ENCODE results near the gene ZRANB3.

ZRANB3 gene

DNA sequence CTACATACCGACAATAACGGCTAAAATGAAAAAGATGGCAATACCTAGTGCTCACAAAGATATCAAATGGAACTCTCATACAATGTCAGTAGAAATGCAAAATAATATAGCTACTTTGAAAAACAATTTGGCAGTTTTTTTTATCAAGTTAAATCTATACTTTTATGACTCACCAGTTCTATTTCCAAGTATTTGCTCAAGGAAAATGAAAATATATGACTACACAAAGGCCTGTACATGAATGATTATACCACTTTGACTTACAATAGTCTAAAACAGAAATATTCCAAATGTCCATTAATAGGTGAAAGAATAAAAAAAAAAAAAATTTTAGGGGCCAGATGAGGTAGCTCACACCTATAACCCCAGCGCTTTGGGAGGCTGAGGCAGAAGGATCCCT lies 219.8 kb downstream of the ZRANB3 start:
- no peaks in the 10 kb centered on the region for H3F3A ChIP-seq (ENCODE audit: low read depth)
- H2AFZ ChIP-seq (ENCODE audit: low read length): no peak overlapping the region
- no peaks in the 10 kb centered on the region for H3K79me2 ChIP-seq (ENCODE audit: insufficient read depth, low read length)
- no peaks in the 10 kb centered on the region for H4K20me1 ChIP-seq (ENCODE audit: insufficient read depth, low read length, poor library complexity, severe bottlenecking)
- H3K4me3 ChIP-seq (ENCODE audit: low read length, poor library complexity, severe bottlenecking): no peak overlapping the region
- H3K9ac ChIP-seq (ENCODE audit: low read depth, low read length, poor library complexity, severe bottlenecking): no peak overlapping the region
- no peaks in the 10 kb centered on the region for H3K27me3 ChIP-seq (ENCODE audit: insufficient read depth, low read length, poor library complexity, severe bottlenecking)
- no peaks in the 10 kb centered on the region for H3K36me3 ChIP-seq (ENCODE audit: insufficient read depth, low read length)
- no peaks in the 10 kb centered on the region for H3K9me3 ChIP-seq (ENCODE audit: insufficient read depth, low read depth, low read length)
- no peaks in the 10 kb centered on the region for H3K9me2 ChIP-seq (replicated peaks; ENCODE audit: low read depth, low read length)
- no peak overlapping the region for H3K4me2 ChIP-seq (ENCODE audit: low read depth, low read length, poor library complexity, severe bottlenecking)
- TF ChIP-seq EZH2phosphoT487 (IDR thresholded peaks at IDR 0.05; ENCODE audit: borderline replicate concordance): no peak
- TF ChIP-seq, protein P1, sequence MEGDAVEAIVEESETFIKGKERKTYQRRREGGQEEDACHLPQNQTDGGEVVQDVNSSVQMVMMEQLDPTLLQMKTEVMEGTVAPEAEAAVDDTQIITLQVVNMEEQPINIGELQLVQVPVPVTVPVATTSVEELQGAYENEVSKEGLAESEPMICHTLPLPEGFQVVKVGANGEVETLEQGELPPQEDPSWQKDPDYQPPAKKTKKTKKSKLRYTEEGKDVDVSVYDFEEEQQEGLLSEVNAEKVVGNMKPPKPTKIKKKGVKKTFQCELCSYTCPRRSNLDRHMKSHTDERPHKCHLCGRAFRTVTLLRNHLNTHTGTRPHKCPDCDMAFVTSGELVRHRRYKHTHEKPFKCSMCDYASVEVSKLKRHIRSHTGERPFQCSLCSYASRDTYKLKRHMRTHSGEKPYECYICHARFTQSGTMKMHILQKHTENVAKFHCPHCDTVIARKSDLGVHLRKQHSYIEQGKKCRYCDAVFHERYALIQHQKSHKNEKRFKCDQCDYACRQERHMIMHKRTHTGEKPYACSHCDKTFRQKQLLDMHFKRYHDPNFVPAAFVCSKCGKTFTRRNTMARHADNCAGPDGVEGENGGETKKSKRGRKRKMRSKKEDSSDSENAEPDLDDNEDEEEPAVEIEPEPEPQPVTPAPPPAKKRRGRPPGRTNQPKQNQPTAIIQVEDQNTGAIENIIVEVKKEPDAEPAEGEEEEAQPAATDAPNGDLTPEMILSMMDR (conservative IDR thresholded peaks at IDR 0.05; ENCODE audit: low read length): no peak
- no peaks in the 10 kb centered on the region for H3K4me1 ChIP-seq (ENCODE audit: insufficient read depth, low read length, poor library complexity, severe bottlenecking)

DNA sequence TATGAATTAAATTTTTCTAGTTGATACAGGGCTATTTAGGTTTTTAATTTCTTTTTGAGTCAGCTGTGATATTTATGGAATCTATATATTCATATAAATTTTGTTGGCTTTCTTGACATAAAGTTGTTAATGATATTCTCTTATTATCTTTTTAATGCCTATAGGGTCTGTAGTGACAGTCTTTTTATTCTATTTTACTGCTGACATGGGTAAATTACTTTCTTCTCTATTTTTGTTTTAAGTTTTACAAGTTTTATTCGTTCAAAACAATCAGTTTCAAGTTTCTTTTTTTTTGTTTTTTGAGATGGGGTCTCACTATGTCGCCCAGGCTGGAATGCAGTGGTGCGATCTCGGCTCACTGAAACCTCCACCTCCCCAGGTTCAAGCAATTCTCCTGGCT lies 226.3 kb downstream of the ZRANB3 start:
- H3K4me2 ChIP-seq (ENCODE audit: low read depth, low read length, poor library complexity, severe bottlenecking): no peak overlapping the region
- no peak overlapping the region for H3K4me3 ChIP-seq (ENCODE audit: low read length, poor library complexity, severe bottlenecking)
- TF ChIP-seq, protein P1 (conservative IDR thresholded peaks at IDR 0.05; ENCODE audit: low read length): no peak
- TF ChIP-seq EZH2phosphoT487 (IDR thresholded peaks at IDR 0.05; ENCODE audit: borderline replicate concordance): no peak
- no peaks in the 10 kb centered on the region for H3K9me3 ChIP-seq (ENCODE audit: insufficient read depth, low read depth, low read length)
- H3K4me1 ChIP-seq (ENCODE audit: insufficient read depth, low read length, poor library complexity, severe bottlenecking): peaks cover 6% of the 10 kb centered on the region
- H3K9ac ChIP-seq (ENCODE audit: low read depth, low read length, poor library complexity, severe bottlenecking): no peak overlapping the region
- no peaks in the 10 kb centered on the region for H4K20me1 ChIP-seq (ENCODE audit: insufficient read depth, low read length, poor library complexity, severe bottlenecking)
- no peaks in the 10 kb centered on the region for H3K9me2 ChIP-seq (replicated peaks; ENCODE audit: low read depth, low read length)
- H2AFZ ChIP-seq (ENCODE audit: low read length): no peak overlapping the region
- no peaks in the 10 kb centered on the region for H3F3A ChIP-seq (ENCODE audit: low read depth)
- no peaks in the 10 kb centered on the region for H3K36me3 ChIP-seq (ENCODE audit: insufficient read depth, low read length)
- H3K79me2 ChIP-seq (ENCODE audit: insufficient read depth, low read length): no peaks in the 10 kb centered on the region
- no peaks in the 10 kb centered on the region for H3K27me3 ChIP-seq (ENCODE audit: insufficient read depth, low read length, poor library complexity, severe bottlenecking)

DNA sequence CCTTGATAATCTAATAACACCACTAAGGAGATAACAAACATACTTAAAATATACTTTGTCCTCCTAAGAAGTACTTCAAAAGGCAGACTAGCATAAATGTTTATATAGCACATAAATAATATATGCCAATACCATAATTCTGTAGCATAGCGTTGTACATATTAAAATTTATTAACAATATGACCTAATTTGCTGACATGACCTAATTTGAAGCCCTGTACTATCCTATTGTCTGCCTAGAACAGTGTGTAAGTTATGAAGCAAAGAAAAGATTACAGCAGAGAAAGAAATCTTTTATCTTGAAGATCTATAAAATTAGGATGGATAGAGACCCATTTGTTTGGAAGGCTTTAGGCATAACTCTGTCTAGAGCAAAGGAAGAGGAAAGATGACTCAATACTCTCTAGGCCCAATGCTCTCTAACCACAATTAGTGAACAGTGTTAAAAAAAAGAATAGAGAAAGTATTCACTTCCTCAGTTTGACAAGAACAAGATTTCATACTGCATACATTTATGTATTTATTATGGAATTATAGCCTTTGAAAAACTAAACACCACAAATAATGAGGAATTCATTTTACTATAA lies 231.3 kb downstream of the ZRANB3 start:
- Histone ChIP-seq H3K27me3 (ENCODE audit: insufficient read depth, low read length, poor library complexity, severe bottlenecking) (no peaks in the 10 kb centered on the region), H2AFZ (ENCODE audit: low read length) (no peak overlapping the region), H4K20me1 (ENCODE audit: insufficient read depth, low read length, poor library complexity, severe bottlenecking) (no peaks in the 10 kb centered on the region), H3K4me2 (ENCODE audit: low read depth, low read length, poor library complexity, severe bottlenecking) (no peak overlapping the region), H3K9me2 (replicated peaks; ENCODE audit: low read depth, low read length) (no peaks in the 10 kb centered on the region), H3K79me2 (ENCODE audit: insufficient read depth, low read length) (no peaks in the 10 kb centered on the region), H3K9ac (ENCODE audit: low read depth, low read length, poor library complexity, severe bottlenecking) (no peak overlapping the region), H3K4me3 (ENCODE audit: low read length, poor library complexity, severe bottlenecking) (no peak overlapping the region), H3K36me3 (ENCODE audit: insufficient read depth, low read length) (peaks cover 2% of the 10 kb centered on the region; the same call in 1 of the 2 replicates), H3F3A (ENCODE audit: low read depth) (no peaks in the 10 kb centered on the region), H3K9me3 (ENCODE audit: insufficient read depth, low read depth, low read length) (no peaks in the 10 kb centered on the region; the same call in 1 of the 2 replicates), H3K4me1 (ENCODE audit: insufficient read depth, low read length, poor library complexity, severe bottlenecking) (peaks cover 7% of the 10 kb centered on the region)
- TF ChIP-seq, protein P1 (conservative IDR thresholded peaks at IDR 0.05; ENCODE audit: low read length): no peak
- TF ChIP-seq EZH2phosphoT487 (IDR thresholded peaks at IDR 0.05; ENCODE audit: borderline replicate concordance): no peak
